Hepatocyte (in vitro differentiated cells): ENCODE results near the gene CDH12.

ENCODE experiments used
- EZH2 ChIP-seq: fragments of 200-600 bp; sonication (generic); IDR thresholded peaks from 2 replicates; pipeline ENCODE4 v1.6.1; 2016; ENCODE audit warnings: antibody characterized with exemption, mild to moderate bottlenecking, borderline replicate concordance
- TF ChIP-seq, protein P1 (sequence below): fragments of 200-600 bp; sonication (generic); IDR thresholded peaks from 2 replicates; pipeline ENCODE4 v1.5.1; 2016; ENCODE audit warnings: antibody characterized with exemption, mild to moderate bottlenecking; ENCODE audit not compliant: poor library complexity

DNA sequence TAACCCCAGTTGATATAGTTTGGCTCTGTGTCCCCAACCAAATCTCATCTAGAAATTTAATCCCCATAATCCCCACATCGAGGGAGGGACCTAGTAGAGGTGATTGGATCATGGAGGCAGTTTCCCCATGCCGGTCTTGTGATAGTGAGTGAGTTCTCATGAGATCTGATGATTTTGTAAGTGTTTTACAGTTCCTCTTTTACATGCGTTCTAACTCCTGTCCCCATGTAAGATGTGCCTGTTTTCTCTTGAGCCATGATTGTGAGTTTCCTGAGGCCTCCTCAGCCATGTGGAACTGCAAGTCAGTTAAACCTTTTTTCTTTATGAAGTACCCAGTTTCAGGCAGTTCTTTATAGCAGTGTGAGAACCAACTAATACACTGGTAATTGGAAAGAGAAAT lies 73.6 kb downstream of the CDH12 start:
- TF ChIP-seq, protein P1, sequence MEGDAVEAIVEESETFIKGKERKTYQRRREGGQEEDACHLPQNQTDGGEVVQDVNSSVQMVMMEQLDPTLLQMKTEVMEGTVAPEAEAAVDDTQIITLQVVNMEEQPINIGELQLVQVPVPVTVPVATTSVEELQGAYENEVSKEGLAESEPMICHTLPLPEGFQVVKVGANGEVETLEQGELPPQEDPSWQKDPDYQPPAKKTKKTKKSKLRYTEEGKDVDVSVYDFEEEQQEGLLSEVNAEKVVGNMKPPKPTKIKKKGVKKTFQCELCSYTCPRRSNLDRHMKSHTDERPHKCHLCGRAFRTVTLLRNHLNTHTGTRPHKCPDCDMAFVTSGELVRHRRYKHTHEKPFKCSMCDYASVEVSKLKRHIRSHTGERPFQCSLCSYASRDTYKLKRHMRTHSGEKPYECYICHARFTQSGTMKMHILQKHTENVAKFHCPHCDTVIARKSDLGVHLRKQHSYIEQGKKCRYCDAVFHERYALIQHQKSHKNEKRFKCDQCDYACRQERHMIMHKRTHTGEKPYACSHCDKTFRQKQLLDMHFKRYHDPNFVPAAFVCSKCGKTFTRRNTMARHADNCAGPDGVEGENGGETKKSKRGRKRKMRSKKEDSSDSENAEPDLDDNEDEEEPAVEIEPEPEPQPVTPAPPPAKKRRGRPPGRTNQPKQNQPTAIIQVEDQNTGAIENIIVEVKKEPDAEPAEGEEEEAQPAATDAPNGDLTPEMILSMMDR = no peak
- TF ChIP-seq EZH2 = no peak
